Lower leg skin (tissue), 3 donors: ENCODE results near the gene OR6S1.

Source experiments
- CTCF ChIP-seq, 3 donors: fragments of 450-650 bp; IDR thresholded peaks; one replicate each; pipeline ENCODE4 v1.5.1; 2016; ENCODE audit warnings: antibody characterized with exemption in 3 of 3, mild to moderate bottlenecking in 3 of 3, moderate library complexity in 2 of 3
- POLR2A ChIP-seq, 2 donors: fragments of 450-650 bp; IDR thresholded peaks; one replicate each; pipeline ENCODE4 v1.6.1; 2016 to 2017; ENCODE audit warnings: antibody characterized with exemption in 2 of 2, mild to moderate bottlenecking in 1 of 2, moderate library complexity in 1 of 2

GRCh38 chr14:20626274-20626673, 15.2 kb downstream of the OR6S1 start:
- TF ChIP-seq CTCF (IDR thresholded peaks at IDR 0.05) (no peak), POLR2A (IDR thresholded peaks at IDR 0.05) (no peak)
